KMS-11 (cell line): ENCODE results near the gene CPNE2.

Experiments used
- H2AFZ ChIP-seq: fragments of 200-600 bp; sonication (generic); 2 replicates; pipeline ENCODE4 v1.6.1; 2016; ENCODE audit warnings: antibody characterized with exemption, mixed run types, low read depth
- H3K27ac ChIP-seq: fragments of 200-600 bp; sonication (generic); 2 replicates; pipeline ENCODE4 v1.6.1; 2016; ENCODE audit warnings: mild to moderate bottlenecking, mixed run types
- H3K27me3 ChIP-seq: fragments of 200-600 bp; sonication (generic); 2 replicates; pipeline ENCODE4 v1.6.1; 2017; ENCODE audit warnings: mild to moderate bottlenecking, low read depth, mixed run types, moderate library complexity; ENCODE audit not compliant: insufficient read depth
- H3K36me3 ChIP-seq: fragments of 200-600 bp; sonication (generic); 2 replicates; pipeline ENCODE4 v1.6.1; 2017; ENCODE audit warnings: mild to moderate bottlenecking, mixed run types; ENCODE audit not compliant: insufficient read depth
- H3K4me1 ChIP-seq: fragments of 200-600 bp; sonication (generic); 2 replicates; pipeline ENCODE4 v1.6.1; 2016; ENCODE audit warnings: mild to moderate bottlenecking, low read depth, mixed run types; ENCODE audit not compliant: poor library complexity, severe bottlenecking
- H3K4me2 ChIP-seq: fragments of 200-600 bp; sonication (generic); 2 replicates; pipeline ENCODE4 v1.7.0; 2016; ENCODE audit warnings: mild to moderate bottlenecking, mixed run types
- H3K4me3 ChIP-seq: fragments of 200-600 bp; sonication (generic); IDR thresholded peaks from 2 replicates; pipeline ENCODE4 v1.6.1; 2017; ENCODE audit warnings: low read depth, low read length, mixed read lengths; ENCODE audit not compliant: insufficient read depth
- H3K79me2 ChIP-seq: fragments of 200-600 bp; sonication (generic); 2 replicates; pipeline ENCODE4 v1.6.1; 2016; ENCODE audit warnings: low read depth, mixed run types; ENCODE audit not compliant: insufficient read depth
- H3K9ac ChIP-seq: fragments of 200-600 bp; sonication (generic); 2 replicates; pipeline ENCODE4 v1.6.1; 2016; ENCODE audit warnings: mild to moderate bottlenecking, mixed run types
- H4K20me1 ChIP-seq: fragments of 200-600 bp; sonication (generic); 2 replicates; pipeline ENCODE4 v1.6.1; 2016; ENCODE audit warnings: mild to moderate bottlenecking, mixed run types; ENCODE audit not compliant: insufficient read depth
- CTCF ChIP-seq: fragments of 200-600 bp; sonication (generic); conservative IDR thresholded peaks from 2 replicates; pipeline ENCODE4 v1.6.1; 2017; ENCODE audit warnings: low read depth, mild to moderate bottlenecking, antibody characterized with exemption, low read length, moderate library complexity, mixed read lengths

The CPNE2 gene

GRCh38 chr16:57072616-57073275 lies 19.6 kb upstream of the CPNE2 start:
- Histone ChIP-seq H3K27ac (no peak overlapping the region; the same call in 1 of the 2 replicates), H3K4me3 (no peak overlapping the region), H3K4me1 (peaks cover 26% of the 10 kb centered on the region), H4K20me1 (no peaks in the 10 kb centered on the region), H2AFZ (no peak overlapping the region), H3K27me3 (no peaks in the 10 kb centered on the region), H3K4me2 (0 out of 2 replicates have a peak overlapping the region, but pooled peaks have one; percentile 36), H3K79me2 (no peaks in the 10 kb centered on the region), H3K36me3 (no peaks in the 10 kb centered on the region), H3K9ac (no peak overlapping the region)
- TF ChIP-seq CTCF = no peak

GRCh38 chr16:57077714-57078113 lies 14.7 kb upstream of the CPNE2 start:
- Histone ChIP-seq H4K20me1 (no peaks in the 10 kb centered on the region), H3K4me2 (no peak overlapping the region), H3K27ac (no peak overlapping the region), H3K36me3 (no peaks in the 10 kb centered on the region), H3K79me2 (no peaks in the 10 kb centered on the region), H3K27me3 (no peaks in the 10 kb centered on the region), H3K4me1 (peaks cover 9% of the 10 kb centered on the region), H3K4me3 (no peak overlapping the region), H2AFZ (no peak overlapping the region), H3K9ac (no peak overlapping the region)
- TF ChIP-seq CTCF = no peak

GRCh38 chr16:57081744-57082143 lies 10.6 kb upstream of the CPNE2 start:
- Histone ChIP-seq H3K27me3 (no peaks in the 10 kb centered on the region), H3K36me3 (no peaks in the 10 kb centered on the region), H3K9ac (no peak overlapping the region), H2AFZ (no peak overlapping the region), H3K4me3 (no peak overlapping the region), H3K4me2 (no peak overlapping the region), H3K27ac (no peak overlapping the region), H4K20me1 (no peaks in the 10 kb centered on the region), H3K79me2 (no peaks in the 10 kb centered on the region), H3K4me1 (peaks cover 4% of the 10 kb centered on the region)
- no peak for TF ChIP-seq CTCF

- H4K20me1 ChIP-seq = no peaks in the 10 kb centered on the region
- no peak overlapping the region for H2AFZ ChIP-seq
- no peak overlapping the region for H3K9ac ChIP-seq
- H3K79me2 ChIP-seq = no peaks in the 10 kb centered on the region
- no peak overlapping the region for H3K27ac ChIP-seq
- no peak overlapping the region for H3K4me3 ChIP-seq
- no peaks in the 10 kb centered on the region for H3K27me3 ChIP-seq
- H3K36me3 ChIP-seq = no peaks in the 10 kb centered on the region
- H3K4me1 ChIP-seq = peaks cover 4% of the 10 kb centered on the region
- no peak overlapping the region for H3K4me2 ChIP-seq
- TF ChIP-seq CTCF = no peak
Observed at GRCh38 chr16:57082664-57083063, 9.7 kb upstream of the CPNE2 start.
